Left renal pelvis (tissue), 4 donors: ENCODE results near the gene BAG5. TPM values are rescaled to one million over a fixed set of nuclear protein-coding genes. Genes with fewer than 3 reads are reported as not detected.

Source experiments
- DNase-seq, 4 donors: peaks; one replicate each; pipeline ENCODE4 v3.0.0-alpha.2; 2013; ENCODE audit warnings: low read depth in 4 of 4, low spot score in 3 of 4
- polyA plus RNA-seq, 4 donors: library from polyadenylated mRNA; unstranded; fragments of 120-200 nt; gene quantifications; one replicate each; pipeline ENCODE4 v1.2.1, GENCODE V29; 2013; ENCODE audit not compliant: insufficient read length in 4 of 4

Gene BAG5
- polyA plus RNA-seq, 4 donors = 22.7 to 34.6 (median 31.5) TPM

GRCh38 chr14:103535891-103536565 lies 26.4 kb downstream of the BAG5 start:
- DNase-seq = no peak

- DNase-seq = no peak
Observed at GRCh38 chr14:103535081-103535890, 27.2 kb downstream of the BAG5 start.

- DNase-seq = no peak
Observed at GRCh38 chr14:103534576-103535061, 27.8 kb downstream of the BAG5 start.

- DNase-seq = no peak
Observed at GRCh38 chr14:103533999-103534575, 28.4 kb downstream of the BAG5 start.

- DNase-seq = no peak
Observed at GRCh38 chr14:103533137-103533998, 29.1 kb downstream of the BAG5 start.

- DNase-seq = no peak
Observed at GRCh38 chr14:103532216-103533136, 30.0 kb downstream of the BAG5 start.

- no peak for DNase-seq
Observed at GRCh38 chr14:103531421-103532215, 30.8 kb downstream of the BAG5 start.

GRCh38 chr14:103530831-103531230 lies 31.6 kb downstream of the BAG5 start:
- DNase-seq = no peak

- DNase-seq = no peak
Observed at GRCh38 chr14:103530390-103530789, 32.1 kb downstream of the BAG5 start.

DNA sequence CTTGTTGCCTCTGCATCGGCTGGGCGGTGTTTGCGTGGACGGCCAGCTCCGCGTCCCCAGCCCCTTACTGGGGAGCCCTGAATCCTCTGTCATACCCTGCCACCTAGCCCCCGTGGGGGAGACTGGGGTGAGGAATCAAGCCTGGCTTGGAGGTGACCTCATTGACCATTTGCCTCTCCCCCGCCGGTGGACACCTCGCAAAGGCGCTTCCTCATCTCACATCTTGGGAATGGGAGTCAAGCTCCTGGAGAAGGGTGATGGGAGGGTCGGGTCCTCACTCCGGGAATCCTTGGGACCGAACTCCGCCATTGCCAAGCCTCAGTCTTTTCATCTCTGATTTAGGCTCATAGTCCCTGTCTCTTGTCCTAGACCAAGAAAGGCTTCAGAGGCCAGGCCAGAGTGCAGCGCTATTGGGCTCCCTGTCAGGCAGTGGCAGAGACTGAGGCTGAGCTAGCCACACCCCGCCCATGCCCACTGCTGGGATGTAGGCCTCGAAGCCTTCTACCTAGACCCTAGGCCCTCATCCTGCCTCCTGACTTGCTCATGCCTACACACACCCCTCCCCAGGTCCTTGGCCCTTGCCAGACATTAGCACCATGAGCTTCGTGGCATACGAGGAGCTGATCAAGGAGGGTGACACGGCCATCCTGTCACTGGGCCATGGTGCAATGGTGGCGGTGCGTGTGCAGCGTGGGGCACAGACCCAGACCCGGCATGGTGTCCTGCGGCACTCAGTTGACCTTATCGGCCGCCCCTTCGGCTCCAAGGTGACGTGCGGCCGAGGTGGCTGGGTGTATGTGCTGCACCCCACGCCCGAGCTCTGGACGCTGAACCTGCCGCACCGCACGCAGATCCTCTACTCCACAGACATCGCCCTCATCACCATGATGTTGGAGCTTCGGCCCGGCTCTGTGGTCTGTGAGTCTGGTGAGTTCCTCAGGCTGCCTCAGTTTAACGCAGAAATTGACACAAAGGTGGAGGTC lies 32.8 kb downstream of the BAG5 start:
- no peak for DNase-seq

DNA sequence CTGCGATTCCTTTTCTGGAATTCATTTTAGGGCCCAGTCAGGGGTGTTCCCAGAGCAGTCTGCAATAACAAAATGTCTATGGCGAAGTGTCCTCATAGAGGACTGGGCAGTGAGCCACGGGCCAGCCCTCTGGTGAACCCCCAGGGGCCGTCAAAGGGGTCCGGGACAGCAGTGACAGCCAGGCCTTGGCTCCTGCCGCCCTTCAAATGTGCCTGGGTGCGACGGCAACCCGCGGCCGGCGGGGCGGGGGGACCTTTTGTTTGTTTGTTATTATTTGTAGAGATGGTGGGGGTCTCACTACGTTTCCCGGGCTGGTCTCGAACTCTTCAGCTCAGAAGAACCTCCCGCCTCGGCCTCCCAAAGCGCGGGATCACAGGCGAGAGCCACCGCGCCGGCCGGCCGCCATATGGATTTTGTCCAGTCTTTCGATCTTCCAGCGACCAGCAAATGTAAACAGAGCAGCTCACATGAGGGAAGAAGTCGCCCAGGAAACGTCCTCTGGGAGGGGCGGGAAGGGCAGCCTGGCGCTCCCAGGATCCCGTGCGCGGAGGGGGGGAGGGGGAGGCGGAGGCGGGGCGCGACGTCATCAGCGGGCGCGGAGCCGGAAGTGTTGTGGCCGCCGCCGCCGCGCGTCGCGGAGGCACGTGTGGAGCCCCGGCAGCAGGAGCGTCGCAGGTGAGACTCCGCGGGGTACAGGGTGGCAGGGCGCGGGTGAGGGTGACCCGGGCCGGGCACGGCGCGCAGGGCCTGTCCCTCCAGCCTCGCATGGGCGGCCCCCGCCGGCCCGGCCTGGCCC lies 33.7 kb downstream of the BAG5 start, which contains the start of gene TRMT61A:
TSS of gene TRMT61A (plus strand) at position 610 of the 796 bp plus-strand sequence. CDS start 783 bp downstream, outside the sequence.
- peak in 2 of 4 donors; percentile 71 to 79 for DNase-seq

DNA sequence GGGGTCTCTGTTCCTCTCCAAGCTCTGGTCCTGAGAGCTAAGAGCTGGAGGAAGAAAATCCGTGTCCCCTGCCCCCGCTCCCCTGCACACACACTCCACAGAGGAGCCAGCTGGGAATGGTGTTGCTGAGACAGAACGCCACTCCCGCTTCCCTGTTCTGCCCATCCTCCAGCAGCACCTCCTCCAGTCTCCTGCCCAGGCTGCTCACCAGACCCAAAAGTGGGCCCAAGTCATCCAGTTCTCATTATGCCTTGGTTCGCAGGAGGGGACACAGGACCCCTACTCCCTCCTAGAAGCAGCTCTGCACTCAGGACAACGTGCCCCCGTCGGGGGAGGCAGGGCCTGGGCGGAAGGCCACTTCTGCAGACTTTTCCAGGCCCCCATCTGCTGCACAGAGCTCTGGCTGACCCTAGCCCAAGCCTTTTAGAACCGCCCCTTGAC lies 34.3 kb downstream of the BAG5 start:
- no peak for DNase-seq

DNA sequence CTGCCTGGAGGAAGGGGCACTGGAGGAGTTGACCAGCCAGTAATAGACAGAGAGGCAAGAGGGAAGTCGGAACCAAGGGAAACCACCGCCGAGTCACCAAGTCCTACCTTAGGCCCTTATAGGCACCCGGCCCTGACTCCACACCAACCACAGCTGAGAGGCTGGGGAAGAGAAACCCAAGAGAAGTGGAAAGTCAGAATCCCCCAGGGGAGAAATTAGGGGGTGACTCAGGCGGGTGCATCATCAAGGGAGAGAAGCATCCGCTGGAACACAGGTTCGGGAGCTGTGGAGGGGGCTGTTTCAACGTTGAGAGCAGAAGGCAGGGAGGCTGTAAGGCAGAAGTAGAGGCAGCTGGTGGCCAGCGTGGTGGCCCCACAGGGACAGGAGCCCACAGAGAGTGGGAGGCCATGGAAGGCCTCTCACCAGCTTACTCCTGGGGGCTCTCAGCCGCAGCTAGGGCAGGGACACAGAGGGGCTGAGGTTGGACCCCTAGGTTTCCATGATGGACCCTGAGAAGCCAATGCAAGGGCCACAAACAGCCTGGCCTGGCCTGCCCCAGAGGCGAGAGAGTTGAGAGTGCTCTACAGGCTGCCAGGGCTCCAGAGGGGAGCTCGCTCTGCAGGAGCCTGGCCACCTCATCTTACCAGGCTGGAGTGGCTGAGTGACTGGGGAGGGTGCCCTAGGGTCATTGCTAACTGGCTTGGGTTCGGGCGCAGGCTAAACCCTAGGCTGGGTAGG lies 34.9 kb downstream of the BAG5 start:
- no peak for DNase-seq

GRCh38 chr14:103526914-103527248 lies 35.6 kb downstream of the BAG5 start:
- DNase-seq = no peak

DNA sequence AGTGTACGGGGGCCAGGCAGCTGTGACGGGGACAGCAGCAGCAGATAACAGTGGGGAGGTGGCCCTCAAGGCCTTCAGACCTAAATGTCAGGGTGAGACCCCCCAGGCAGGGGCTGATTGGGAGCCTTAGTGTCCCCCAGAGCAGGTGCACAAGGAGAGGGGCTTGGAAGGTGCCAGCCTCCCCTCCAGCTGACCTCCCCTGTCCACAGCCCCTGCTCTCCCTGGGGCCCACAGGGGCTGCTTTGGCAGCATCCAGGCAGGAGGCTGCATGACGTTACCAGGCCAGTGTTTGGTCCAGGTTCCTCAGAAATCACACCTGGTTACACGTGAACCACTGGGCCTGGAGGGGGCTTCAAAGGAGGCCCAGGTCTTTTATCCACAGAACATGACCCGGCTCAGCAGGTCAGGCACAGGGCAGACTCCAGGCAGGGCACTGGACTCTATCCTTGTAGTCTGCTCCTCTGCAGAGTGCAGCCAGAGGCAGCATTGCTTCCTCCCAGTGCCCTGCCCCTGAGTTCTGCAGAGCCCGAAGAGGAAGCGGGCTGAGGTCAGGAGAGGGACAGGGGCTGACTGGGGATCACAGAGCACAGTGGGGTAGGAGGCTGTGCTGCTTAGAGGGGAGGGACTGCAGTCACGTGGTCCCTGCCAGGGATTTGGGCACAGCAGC lies 36.1 kb downstream of the BAG5 start:
- no peak for DNase-seq
